ENCODE results near the gene GNAL.

Gene GNAL

GRCh38 chr18:11923450-11923849 is 234.4 kb downstream of the GNAL start:
- no peak for DNase-seq

- DNase-seq: no peak
Measured at GRCh38 chr18:11925800-11926481, 236.9 kb downstream of the GNAL start.

- DNase-seq: no peak
Measured at GRCh38 chr18:11927497-11927896, 238.4 kb downstream of the GNAL start.

- no peak for DNase-seq
Measured at GRCh38 chr18:11932393-11932792, 243.3 kb downstream of the GNAL start.

All from activated CD4-positive, alpha-beta T cell treated with anti-CD3 and anti-CD28 coated beads for 48 hours (primary cell).